Fibroblast of lung (primary cell): ENCODE data around the gene AXL. TPM values are rescaled to one million over a fixed set of nuclear protein-coding genes. Genes with fewer than 3 reads are reported as not detected.
A peak's percentile ranks its signal among the peaks of the same experiment; 100 is the strongest.

Source experiments
- DNase-seq, 2 donors: peaks; one replicate each; pipeline versions ENCODE4 v3.0.0 to v3.0.0-alpha.2; 2010; ENCODE audit warnings: low read depth in 2 of 2
- H2AFZ ChIP-seq: 2 replicates; pipeline ENCODE4 v1.5.1; 2012; ENCODE audit warnings: low read length, control low read depth, inconsistent platforms
- H3K27ac ChIP-seq: 2 replicates; pipeline ENCODE4 v1.5.1; 2011; ENCODE audit warnings: low read length, control low read depth; ENCODE audit not compliant: insufficient read depth
- H3K27me3 ChIP-seq: 2 replicates; pipeline ENCODE4 v1.5.1; 2011; ENCODE audit warnings: mild to moderate bottlenecking, low read length; ENCODE audit not compliant: control insufficient read depth, insufficient read depth
- H3K36me3 ChIP-seq: 2 replicates; pipeline ENCODE4 v1.5.1; 2011; ENCODE audit warnings: low read length; ENCODE audit not compliant: control insufficient read depth, insufficient read depth
- H3K4me1 ChIP-seq: 2 replicates; pipeline ENCODE4 v1.5.1; 2011; ENCODE audit warnings: low read length; ENCODE audit not compliant: control insufficient read depth, insufficient read depth; ENCODE audit errors: extremely low read depth
- H3K4me2 ChIP-seq: 2 replicates; pipeline ENCODE4 v1.5.1; 2011; ENCODE audit warnings: low read length, control low read depth; ENCODE audit not compliant: insufficient read depth; ENCODE audit errors: extremely low read depth
- H3K4me3 ChIP-seq, 4 experiments: fragments of 200-600 bp in 1 of 4; sonication (generic) in 1 of 4; replicated peaks in 1 of 4; 2 replicates each; pipeline ENCODE4 v1.5.1; 2011 to 2016; ENCODE audit warnings: low read length in 4 of 4, low read depth in 3 of 4, mild to moderate bottlenecking in 3 of 4, control low read depth in 2 of 4, inconsistent platforms in 1 of 4, mixed read lengths in 1 of 4; ENCODE audit not compliant: insufficient read depth in 1 of 4; ENCODE audit errors: control extremely low read depth in 1 of 4
- H3K79me2 ChIP-seq: 2 replicates; pipeline ENCODE4 v1.5.1; 2012; ENCODE audit warnings: mild to moderate bottlenecking, low read length, inconsistent platforms; ENCODE audit not compliant: control insufficient read depth, insufficient read depth
- H3K9ac ChIP-seq: 2 replicates; pipeline ENCODE4 v1.5.1; 2011; ENCODE audit warnings: mild to moderate bottlenecking, low read length, control low read depth; ENCODE audit not compliant: insufficient read depth
- H3K9me3 ChIP-seq: 2 replicates; pipeline ENCODE4 v1.5.1; 2012; ENCODE audit warnings: low read depth, low read length; ENCODE audit not compliant: control insufficient read depth, insufficient read depth
- H4K20me1 ChIP-seq: 2 replicates; pipeline ENCODE4 v1.5.1; 2011; ENCODE audit warnings: low read length; ENCODE audit not compliant: control insufficient read depth, insufficient read depth; ENCODE audit errors: extremely low read depth
- CTCF ChIP-seq, 2 donors: IDR thresholded peaks in 1 of 2; conservative IDR thresholded peaks in 1 of 2; 1 replicate in 1 of 2; 2 replicates in 1 of 2; pipeline ENCODE4 v1.5.1; 2011 to 2012; ENCODE audit warnings: low read length in 2 of 2, control low read depth in 1 of 2, inconsistent platforms in 1 of 2, low read depth in 1 of 2, mild to moderate bottlenecking in 1 of 2
- EZH2 ChIP-seq: IDR thresholded peaks from 2 replicates; pipeline ENCODE4 v1.5.1; 2012; ENCODE audit warnings: low read length, control low read depth, mild to moderate bottlenecking; ENCODE audit errors: missing control alignments
- polyA plus RNA-seq, 2 donors: library from polyadenylated mRNA; depleted of rRNA in 1 of 2; stranded (reverse) in 1 of 2; unstranded in 1 of 2; fragments of >200 nt; gene quantifications; 2 replicates each; pipeline ENCODE4 v1.2.1, GENCODE V29; 2011 to 2012; ENCODE audit warnings: missing spikeins in 1 of 2
- total RNA-seq: library from RNA; depleted of rRNA; stranded (reverse); fragments of >200 nt; gene quantifications from 2 replicates; pipeline ENCODE4 v1.2.1, GENCODE V29; 2014

AXL gene
- total and polyA plus RNA-seq, 2 donors (not counting 1 experiment from before 2014, with no cell fraction given) = 223 to 319 TPM

- peak overlapping the region; percentile 37 for H2AFZ ChIP-seq
- H3K9ac ChIP-seq = peak overlapping the region; percentile 95
- TF ChIP-seq CTCF (conservative IDR thresholded peaks at IDR 0.05 in 1 of 2, IDR thresholded peaks at IDR 0.05 in 1 of 2; ENCODE audit: low read depth in 1 of 2, low read length in 2 of 2) (no peak), EZH2 (no peak)
- peaks cover 13% of the 10 kb centered on the region for H3K36me3 ChIP-seq
- DNase-seq = peak in 1 of 2 donors; percentile 20
- H3K79me2 ChIP-seq = peaks cover 19% of the 10 kb centered on the region
- no peaks in the 10 kb centered on the region for H3K27me3 ChIP-seq
- peaks cover 8% of the 10 kb centered on the region for H3K4me1 ChIP-seq
- no peaks in the 10 kb centered on the region for H4K20me1 ChIP-seq
- peak overlapping the region; percentile 95 for H3K27ac ChIP-seq
- peak overlapping the region; percentile 74 to 97 (median 84) for H3K4me3 ChIP-seq
- no peaks in the 10 kb centered on the region for H3K9me3 ChIP-seq
- H3K4me2 ChIP-seq = peak overlapping the region; percentile 83
Observed at GRCh38 chr19:41309180-41310032, 90.4 kb downstream of the AXL start.

- peak within 1 kb of the TSS; percentile 95 for H3K27ac ChIP-seq
- H3K4me3 ChIP-seq = peak within 1 kb of the TSS; percentile 74 to 97 (median 84)
- no peaks in the 10 kb centered on the region for H3K27me3 ChIP-seq
- H3K4me2 ChIP-seq = peak within 1 kb of the TSS; percentile 83
- H3K9ac ChIP-seq = peak within 1 kb of the TSS; percentile 95
- no peaks in the 10 kb centered on the region for H4K20me1 ChIP-seq
- peak within 1 kb of the TSS; percentile 57 for H2AFZ ChIP-seq
- H3K4me1 ChIP-seq = peaks cover 8% of the 10 kb centered on the region
- peaks cover 19% of the 10 kb centered on the region for H3K79me2 ChIP-seq
- DNase-seq = peak; percentile 83 to 92
- peaks cover 12% of the 10 kb centered on the region for H3K36me3 ChIP-seq
- TF ChIP-seq CTCF (conservative IDR thresholded peaks at IDR 0.05 in 1 of 2, IDR thresholded peaks at IDR 0.05 in 1 of 2; ENCODE audit: low read depth in 1 of 2, low read length in 2 of 2) (no peak), EZH2 (no peak)
- no peaks in the 10 kb centered on the region for H3K9me3 ChIP-seq
Observed at GRCh38 chr19:41310033-41310831, 91.2 kb downstream of the AXL start, which contains the start of gene CCDC97. Gene CCDC97, plus strand, starts transcription at chr19:41310172. Its CDS starts 139 bp downstream, at chr19:41310311.

- no peaks in the 10 kb centered on the region for H4K20me1 ChIP-seq
- TF ChIP-seq CTCF (conservative IDR thresholded peaks at IDR 0.05 in 1 of 2, IDR thresholded peaks at IDR 0.05 in 1 of 2; ENCODE audit: low read depth in 1 of 2, low read length in 2 of 2) = no peak
- TF ChIP-seq EZH2 = no peak
- H3K36me3 ChIP-seq = peaks cover 9% of the 10 kb centered on the region
- no peak overlapping the region for H2AFZ ChIP-seq
- no peaks in the 10 kb centered on the region for H3K9me3 ChIP-seq
- H3K79me2 ChIP-seq = peaks cover 19% of the 10 kb centered on the region
- peaks cover 8% of the 10 kb centered on the region for H3K4me1 ChIP-seq
- DNase-seq = no peak
- peak overlapping the region; percentile 82 for H3K4me2 ChIP-seq
- H3K27ac ChIP-seq = peak overlapping the region; percentile 95
- no peaks in the 10 kb centered on the region for H3K27me3 ChIP-seq
- H3K4me3 ChIP-seq = peak overlapping the region; percentile 22 to 97 (median 83)
- no peak overlapping the region for H3K9ac ChIP-seq
Observed at GRCh38 chr19:41311072-41311471, 92.0 kb downstream of the AXL start.
